HL-60/S4 treated with retinoic acid at 250 ng/mL for 4 days and 3 days (cell line): Measurements from ENCODE around the gene HK3.

Experiments
- in situ Hi-C: fragments of 300-500 bp; cut with MboI; formaldehyde crosslinking; loops from 2 replicates; pipeline ENCODE4 v1.7.0; 2022; ENCODE audit warnings: low sequenced_read_pairs

Gene HK3

DNA sequence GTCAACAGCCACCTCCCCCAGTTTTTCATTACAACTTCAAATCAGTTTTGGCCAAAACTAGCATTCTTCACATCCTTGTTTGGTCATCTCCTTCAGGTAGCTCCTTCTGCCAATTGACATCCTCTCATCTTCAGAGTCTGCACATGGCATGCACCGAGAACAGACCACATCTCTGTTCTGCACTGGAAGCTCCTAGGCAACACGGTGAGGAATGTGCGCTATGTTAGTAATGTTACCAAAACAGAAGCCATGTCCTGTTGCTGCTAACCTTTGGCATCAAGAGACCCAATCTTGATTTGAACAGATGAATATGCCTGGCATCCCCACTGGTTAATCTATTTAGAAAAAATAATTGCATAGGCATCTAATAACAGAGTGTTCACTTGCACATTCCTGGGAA lies 5.1 kb upstream of the HK3 start:
- in situ Hi-C loops: no loop called here

DNA sequence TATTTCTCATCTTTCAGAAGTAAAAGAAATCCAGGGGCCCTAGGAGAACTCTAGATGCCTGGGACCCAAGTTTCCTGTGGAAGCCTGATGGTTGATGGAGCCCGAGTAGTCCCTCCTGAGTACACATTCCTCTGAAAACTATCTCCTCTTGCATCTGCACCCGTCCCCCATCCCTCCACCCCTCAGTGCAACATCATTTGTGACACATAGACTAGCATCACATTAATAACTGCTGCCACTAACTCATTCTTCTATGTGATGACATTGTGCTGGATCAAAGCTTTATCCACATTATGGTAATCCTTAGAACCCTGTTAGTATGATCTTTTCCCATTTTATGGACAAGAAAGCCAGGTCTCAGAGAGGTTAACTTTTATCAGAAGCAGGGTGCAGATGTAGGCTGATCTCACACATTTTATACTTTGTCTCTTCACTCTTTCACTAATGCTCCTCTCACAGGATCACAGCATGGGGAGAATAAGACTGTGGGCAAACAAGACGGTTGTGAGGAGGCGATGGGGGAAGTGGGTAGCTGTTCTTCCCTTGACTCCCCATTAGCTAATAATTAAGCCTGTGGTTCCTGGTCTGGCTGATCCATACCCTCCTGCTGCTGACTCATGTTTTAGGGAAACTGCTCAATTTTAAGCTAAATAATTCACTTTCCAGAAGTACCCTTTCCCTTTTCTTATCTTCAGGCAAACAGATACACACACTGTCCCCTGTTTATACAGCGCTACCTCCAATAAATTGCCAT lies 3.9 kb upstream of the HK3 start:
- in situ Hi-C loops: no loop called here

DNA sequence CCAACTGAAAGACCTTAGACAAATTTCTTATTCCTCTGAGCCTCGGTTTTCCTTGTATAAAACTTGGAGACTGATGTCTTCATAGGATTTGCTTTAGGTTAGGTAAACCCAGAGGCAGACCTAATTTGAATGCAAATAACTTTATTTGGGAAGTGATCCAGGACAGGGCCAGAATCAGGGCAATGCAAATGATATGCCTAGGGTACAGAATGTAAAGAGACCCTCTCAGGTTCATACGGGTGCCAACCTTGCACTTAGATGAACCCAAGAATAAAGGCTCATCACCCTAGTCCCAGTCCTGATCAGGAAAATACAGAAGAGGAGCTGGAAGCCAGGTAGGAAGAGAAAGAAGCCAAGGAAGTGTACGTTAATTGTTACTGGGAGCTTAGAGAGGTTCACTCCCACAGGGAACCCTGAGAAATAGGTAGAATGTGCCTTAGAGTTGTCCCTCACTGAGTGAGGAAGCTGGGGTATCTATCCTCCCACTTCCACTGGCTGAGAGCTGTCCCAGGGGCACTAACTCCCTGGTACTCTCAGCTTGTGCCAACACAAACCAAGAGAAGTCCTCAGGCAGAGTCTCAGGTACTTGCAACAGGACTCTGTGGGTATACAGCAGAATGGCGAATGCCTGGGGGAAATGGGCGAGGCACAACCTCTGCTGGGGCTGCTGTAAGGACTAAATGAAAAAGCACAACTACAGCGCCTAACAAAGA lies 3.1 kb upstream of the HK3 start:
- in situ Hi-C loops: no loop called here

DNA sequence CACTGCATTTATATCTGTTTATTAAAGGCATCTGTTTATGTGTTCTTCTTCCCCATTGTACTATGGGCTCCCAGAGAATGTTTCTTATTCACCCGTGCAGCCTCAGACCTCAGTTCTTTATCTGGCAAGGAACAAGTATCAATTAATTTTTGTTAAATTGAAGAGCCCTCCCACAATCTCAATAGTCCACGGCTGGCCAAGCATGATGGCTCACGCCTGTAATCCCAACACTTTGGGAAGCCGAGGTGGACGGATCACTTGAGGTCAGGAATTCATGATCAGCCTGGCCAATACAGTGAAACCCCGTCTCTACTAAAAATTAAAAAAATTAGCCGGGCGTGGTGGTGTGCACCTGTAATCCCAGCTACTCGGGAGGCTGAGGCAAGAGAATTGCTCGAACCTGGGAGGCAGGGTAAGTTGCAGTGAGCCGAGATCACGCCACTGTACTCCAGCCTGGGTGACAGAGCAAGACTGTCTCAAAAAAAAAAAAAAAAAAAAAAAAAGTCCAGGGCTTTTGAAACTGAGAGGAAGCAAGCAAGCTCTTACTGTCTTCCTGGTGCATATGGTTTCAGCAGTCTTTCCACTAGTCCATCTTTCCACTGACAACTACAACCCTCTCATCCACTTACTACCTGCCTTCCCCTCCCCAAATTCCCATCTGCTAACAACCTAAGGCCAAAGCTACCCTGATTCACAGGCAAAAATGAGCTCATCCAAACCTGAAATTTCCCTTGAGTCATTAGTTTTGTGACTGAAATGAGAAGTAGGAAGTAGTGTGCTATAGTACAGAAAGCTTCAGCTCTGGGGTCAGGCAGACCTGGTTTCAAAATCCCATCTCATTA lies 2.3 kb upstream of the HK3 start:
- in situ Hi-C loops: no loop called here

DNA sequence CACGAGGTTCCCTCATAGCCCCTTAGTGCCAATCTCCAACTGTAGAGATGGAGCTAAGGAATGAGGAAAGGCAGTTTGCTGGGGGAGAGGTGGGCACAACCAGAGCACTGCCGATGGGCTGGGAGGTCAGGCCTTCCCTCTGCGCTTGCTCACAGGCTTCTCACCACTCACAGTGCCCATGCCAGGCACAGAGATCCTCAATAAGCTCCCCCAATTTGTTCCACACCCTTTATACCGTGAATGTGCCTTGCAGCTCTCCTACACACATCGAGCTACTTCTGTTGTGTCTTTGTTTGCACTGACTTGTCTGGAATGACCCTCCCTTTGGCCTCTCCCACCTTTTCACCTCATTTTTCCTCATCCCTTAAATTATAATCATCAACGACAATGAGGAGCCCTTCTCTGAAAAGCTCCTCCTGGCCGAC lies 1.6 kb upstream of the HK3 start:
- in situ Hi-C loops: no loop called here

DNA sequence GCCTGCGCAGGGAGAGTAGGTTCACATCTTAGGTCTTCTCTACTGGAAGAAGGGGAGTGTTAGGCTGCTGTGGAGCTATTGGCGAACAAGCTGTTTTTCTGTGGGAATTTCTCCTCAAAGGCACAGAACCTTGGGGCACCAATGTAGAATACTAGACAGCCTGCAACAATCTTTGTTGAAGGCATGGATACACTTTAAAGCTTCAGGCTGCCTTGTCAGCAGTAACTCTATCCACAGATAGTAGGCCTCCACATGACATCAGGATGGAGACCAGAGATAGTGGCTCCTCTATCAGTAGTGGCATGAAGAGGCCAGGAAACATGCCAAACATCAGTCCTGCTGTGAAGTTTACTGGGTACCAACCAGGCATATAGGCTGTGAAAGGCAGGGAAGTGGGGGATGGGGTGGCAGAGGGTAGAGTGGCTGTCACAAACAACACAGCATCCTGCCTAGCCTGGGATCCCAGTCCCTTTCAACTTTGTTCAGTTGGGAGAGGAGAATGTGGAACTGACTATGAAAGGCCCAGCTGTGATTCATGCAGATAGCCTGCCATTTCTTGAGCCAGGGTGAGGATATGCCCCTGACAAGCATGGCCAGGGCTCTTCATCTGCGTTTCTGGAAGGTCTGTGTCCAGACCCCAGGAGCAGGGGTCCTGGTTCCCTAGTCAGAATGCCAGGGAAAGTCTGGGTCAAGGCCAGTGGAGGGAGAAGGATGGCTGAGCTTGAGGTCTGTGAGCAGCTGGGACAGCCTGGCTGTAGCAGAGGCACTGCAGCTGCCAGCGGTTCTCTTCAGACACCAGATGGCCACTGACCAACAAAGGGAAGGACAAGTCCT lies 1.0 kb upstream of the HK3 start:
- in situ Hi-C loops: no loop called here

DNA sequence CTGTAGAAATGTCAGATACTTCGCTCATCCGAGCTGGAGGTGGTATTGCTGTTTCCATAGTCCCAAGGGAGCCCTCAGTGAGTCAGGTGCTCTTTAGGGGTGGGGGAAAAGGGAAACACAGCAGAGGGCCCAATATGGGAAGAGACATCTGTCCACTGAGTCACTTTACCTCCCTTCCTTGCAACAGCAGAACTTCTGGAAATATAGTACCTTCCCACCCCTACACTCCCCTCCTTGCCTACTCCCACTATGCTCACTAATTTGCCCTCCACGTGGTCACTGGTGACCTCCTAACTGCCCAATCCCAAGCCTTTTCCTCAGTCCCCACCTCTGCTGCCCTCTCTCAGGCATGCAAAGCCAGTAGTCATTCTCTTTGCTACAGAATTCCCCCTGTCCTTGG lies 1.9 kb downstream of the HK3 start:
- in situ Hi-C loops: no loop called here

DNA sequence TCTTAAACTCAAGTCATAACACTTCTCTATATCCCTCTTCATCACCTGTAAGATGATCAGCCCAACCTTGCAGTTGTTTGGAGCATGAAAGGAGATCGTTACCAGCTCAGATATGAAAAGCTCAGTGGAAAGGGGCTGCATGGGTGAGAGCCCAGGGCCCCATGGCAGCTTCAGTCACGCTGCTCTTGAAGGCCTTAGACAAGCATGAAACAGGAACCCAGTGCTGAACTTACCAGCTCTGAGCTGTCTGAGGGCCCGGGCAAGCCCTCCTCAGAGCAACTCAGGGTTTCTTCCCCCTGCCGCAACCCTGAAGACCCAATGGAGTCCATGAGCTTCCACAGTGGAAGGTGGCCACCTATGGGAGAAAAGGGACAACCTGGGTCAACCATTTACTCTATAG lies 3.3 kb downstream of the HK3 start:
- in situ Hi-C loops: no loop called here

DNA sequence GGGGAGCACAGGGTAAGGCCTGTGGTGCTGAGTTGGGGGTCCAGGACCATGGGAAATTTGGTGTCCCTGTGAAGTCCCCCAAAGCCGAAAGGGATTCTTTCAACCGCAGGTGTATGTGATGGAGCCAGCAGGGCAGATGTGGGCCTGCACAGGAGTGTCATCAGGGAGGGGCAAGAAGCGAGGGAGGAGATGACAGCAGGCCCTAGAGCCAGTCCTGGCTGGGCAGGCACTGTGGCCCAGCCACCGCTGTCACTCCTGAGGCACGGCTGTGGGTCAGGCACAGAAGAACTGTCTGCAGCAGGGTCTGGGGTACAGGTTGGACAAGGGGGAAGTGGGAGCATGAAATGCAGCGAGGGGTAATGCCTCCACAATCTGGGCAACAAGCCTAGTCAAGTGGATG lies 4.8 kb downstream of the HK3 start:
- in situ Hi-C loops: no loop called here

DNA sequence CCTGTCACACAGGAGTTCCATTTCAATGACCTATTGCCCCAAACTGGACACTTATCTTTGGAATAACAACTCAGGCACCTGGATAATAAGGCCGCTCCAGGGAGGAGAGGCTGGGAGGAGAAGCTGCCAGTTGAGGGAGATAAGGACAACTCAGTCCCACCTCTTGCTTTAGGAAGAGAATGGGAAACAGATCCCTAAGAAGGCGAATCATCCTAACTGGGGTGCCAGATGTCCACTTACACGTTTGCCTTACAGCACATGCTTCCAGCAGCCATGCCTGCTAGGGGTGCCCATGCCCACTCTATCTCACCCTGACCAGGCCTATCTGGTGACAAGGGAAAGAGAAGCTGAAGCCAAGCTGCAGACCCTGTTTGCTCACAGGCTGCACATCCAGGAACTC lies 6.5 kb downstream of the HK3 start:
- in situ Hi-C loops: no loop called here

DNA sequence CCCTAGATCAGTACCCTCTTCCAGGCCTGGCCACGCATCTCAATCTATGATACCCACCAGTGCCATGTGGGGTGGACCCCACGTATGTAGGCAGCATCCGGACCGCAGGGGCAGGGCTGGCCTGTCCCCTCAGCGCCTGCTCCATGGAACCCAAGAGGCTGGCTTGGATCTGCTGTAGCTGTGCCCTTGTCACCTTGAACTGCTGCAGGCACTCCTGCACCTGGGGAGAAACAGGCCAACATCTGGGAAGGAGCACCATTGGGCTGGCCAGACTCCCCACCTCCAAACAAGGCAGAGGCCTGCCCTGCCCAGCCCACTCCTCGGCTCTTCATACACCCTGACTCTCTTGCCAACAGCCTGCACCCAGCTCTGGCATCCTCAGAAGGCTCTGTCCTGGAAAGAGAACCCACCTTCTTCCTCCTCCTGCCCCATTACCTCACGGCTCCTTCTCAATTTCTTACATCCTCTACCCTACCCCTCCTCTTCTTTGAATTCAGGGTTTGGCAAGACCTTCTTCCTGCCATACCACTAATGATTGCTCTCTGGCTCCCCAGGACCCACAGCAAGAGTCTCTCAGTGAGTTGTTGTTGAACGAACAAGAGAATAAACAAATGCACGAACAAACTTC lies 7.7 kb downstream of the HK3 start:
- in situ Hi-C loops: no loop called here

DNA sequence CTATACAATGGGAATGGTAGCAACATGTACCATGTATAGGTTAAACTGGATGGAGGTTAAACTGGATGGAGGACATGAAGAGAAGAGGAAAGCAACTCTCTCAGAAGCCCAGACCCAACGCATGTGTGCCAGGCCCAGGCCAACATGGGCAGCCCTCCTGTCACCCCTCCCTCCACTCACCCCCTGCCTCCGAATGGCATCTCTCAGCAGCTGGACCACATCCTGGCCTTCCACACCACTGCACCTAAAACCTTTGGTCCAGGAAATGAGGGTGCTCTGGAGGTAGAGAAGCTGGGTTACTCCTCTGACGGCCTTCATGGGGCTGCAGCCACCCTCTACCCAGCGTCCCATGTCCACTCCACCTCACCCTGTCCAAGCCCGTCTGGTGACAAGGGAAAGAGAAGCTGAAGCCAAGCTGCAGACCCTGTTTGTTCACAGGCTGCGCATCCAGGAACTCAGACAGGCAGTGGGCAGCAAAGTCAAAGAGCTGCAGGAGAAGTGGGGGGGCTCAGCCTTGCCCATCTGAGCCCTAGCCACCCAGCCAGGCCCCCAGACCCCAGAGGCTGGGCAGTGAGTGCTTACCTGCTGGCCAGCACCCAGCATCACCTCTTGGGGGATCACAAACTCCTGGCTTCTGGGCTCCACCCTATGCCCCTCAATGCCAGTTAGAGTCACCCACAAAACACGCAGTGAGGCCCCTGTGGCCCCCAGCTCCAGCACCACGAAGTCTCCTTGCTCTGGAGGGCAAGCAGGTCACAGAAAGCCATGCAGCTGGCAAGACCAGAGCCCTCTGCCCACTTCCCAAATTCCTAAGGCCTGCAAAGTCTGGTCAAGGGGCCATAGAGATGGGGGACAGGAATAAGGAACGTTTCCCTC lies 8.5 kb downstream of the HK3 start:
- in situ Hi-C loops: no loop called here

DNA sequence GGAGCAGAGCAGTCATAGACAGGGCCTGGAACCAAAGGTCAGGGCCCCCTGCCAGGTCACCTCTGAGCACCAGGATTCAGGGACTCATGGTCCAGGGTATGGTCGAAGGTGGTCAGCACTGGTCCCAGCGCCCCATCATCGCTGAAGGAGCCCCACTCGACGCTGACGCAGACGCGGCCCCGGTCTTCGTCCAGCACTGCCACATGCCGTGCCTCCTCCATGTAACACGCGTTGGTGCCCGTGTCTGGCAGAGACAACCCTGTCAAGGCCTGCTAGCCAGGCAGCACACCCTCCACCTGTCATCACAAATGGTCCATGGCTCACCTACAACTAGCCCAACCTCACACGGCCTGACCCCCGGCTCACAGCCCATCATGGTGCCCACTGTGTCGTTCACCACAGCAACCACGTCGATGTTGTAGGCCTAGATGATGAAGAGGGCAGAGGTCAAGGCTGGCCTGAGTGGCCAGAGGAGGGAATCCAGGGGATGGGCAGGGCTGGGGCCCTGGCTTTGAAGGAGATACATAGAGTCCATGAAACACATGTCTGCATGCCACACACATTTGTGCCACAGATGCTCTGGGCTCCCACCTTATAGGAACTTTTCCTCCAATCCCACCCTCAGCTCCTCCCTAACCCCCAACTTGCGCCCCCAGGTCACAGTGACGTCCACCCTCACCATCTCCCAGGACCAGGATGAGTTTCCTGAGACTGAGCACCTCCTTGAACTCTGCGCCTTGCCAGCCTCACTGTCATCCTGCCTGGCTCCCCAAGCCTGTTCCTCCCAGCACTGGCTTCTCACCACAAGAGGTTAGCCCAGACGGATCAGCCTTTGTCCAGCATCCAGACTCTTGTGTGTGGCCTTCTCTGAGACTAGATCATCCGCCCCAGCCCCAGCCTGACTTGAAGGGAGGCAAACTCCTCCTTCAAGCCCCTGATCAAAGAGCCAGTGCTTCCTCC lies 9.5 kb downstream of the HK3 start:
- in situ Hi-C loops: no loop called here

DNA sequence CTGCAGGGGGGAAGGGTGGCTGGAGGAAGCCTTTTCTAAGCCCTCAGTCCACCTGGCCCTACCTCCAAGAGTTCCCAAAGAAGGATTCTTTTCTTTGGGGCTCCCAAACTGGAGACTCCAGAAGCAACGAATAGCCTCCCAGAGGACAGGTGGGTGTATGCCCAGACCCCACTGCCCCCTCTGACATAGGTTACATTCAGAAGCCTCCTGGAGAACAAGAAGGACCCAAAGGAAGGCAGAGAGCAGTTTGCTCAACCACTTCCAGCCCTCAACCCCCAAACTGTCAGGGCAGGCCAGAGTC lies 10.3 kb downstream of the HK3 start:
- in situ Hi-C loops: no loop called here

DNA sequence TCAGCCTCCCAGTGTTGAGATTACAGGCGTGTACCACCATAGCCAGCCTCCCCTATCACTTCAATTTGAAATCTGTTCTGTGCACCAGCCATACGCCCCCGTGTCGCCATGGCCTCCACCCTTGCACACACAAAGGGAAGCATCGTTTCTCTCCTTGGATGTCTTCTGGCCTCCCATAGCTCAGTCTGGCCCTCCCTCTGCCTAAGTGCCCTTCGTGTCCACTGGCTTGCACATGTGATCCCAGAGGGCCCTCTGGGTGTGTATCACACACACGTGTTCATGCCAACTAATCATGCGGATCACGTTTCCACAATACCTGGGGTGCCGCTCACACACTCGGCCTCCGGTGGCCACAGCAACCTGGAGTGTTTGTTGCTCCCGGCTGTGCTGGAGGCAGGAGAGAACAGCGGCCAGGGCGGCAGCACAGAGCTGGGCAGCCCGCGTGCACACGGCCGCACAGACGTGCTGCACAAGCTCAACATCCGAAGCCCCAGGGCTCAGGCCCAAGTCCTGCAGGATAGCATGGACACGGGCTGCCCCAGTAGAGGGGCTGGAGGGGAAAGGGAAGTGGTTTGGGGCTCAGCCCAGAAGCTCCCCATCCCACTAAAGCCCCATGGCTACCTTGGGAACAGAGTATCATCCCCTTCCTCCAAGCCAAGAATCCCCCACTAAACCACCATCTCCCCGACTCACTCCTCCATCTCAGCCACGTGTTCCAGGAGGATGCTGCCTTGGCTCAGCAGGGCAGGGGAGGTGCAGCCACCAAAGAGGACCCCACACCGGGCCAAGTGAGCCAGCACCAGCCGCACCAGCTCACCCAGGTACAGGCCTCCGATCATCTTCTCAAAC lies 10.9 kb downstream of the HK3 start:
- in situ Hi-C loops: no loop called here

DNA sequence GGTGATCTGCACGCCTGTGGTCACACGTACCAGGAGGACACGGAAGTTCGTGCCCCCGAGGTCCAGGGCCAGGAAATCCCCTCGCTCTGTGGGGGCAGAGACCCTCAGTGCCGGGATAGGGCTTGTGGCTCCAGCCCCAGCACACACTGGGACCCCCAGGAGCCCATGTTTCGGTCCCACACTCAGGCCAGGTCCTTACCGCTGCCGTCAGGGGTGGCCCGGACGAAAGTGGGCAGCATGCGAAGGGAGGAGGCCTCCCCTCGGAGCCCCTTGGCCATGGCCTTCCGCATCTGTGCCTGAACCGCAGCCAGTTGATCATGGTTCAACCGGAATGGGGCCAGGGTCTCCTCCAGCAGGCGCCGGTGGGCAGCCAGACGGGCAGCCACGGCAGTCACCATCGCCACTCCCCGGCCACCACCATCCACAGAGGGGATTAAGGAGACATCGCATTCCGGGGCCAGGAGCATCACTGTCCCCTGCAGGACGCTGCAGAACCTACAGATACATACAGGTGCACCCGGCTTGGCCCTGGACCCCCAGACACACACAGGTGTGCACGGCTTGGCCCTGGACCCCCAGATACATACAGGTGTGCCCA lies 11.8 kb downstream of the HK3 start:
- in situ Hi-C loops: no loop called here
